Astrocyte of the spinal cord (primary cell): ENCODE measurements around the gene FAM199X.

Experiments
- DNase-seq: peaks from one replicate; pipeline ENCODE4 v3.0.0; 2011; ENCODE audit warnings: low read depth, low spot score
- H3K4me3 ChIP-seq: 2 replicates; pipeline ENCODE4 v1.5.1; 2011; ENCODE audit warnings: low read depth, mild to moderate bottlenecking, low read length, moderate library complexity
- CTCF ChIP-seq: IDR thresholded peaks from 2 replicates; pipeline ENCODE4 v1.5.1; 2012; ENCODE audit warnings: low read depth, mild to moderate bottlenecking, low read length, inconsistent platforms
- in situ Hi-C: cut with HindIII; loops from 2 replicates; pipeline ENCODE4 v1.10.0; 2017; ENCODE audit warnings: low sequenced_read_pairs

Gene FAM199X

GRCh38 chrX:104183685-104184084, 17.4 kb downstream of the FAM199X start:
- no peak overlapping the region for H3K4me3 ChIP-seq
- TF ChIP-seq CTCF: no peak
- in situ Hi-C loops: no loop called here
- DNase-seq: no peak

GRCh38 chrX:104187931-104188330, 21.7 kb downstream of the FAM199X start:
- TF ChIP-seq CTCF: no peak
- no peak for DNase-seq
- no peak overlapping the region for H3K4me3 ChIP-seq
- in situ Hi-C loops: no loop called here

- no peak for DNase-seq
Observed at GRCh38 chrX:104189837-104190236, 23.6 kb downstream of the FAM199X start.

DNA sequence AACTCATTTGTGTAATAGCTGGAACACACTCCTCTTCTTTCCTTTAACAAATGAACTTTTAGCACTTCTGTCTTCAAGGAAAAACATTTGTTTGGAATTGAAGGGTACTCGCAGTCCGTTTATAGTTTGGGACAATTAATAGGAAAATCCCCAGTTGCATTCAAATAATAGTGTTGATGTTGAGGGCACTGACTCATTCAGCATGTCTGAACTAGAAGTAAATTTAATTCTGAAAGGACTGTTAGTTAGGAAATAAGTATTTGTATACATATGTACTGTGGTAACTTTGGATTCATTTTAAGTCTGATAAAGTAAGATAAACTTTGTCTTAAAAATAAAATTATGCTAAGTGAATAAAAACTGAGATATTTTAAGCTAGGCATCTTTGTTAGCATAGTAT, 27.2 kb downstream of the FAM199X start:
- no peak for TF ChIP-seq CTCF
- DNase-seq: no peak
- no peak overlapping the region for H3K4me3 ChIP-seq
- in situ Hi-C loops: no loop called here

More at GRCh38 chrX:104189837-104190236, 23.6 kb downstream of the FAM199X start:
- in situ Hi-C loops: no loop called here
- no peak for TF ChIP-seq CTCF
- H3K4me3 ChIP-seq: no peak overlapping the region

GRCh38 chrX:104195013-104195412, 28.8 kb downstream of the FAM199X start:
- in situ Hi-C loops: no loop called here
- no peak for TF ChIP-seq CTCF
- H3K4me3 ChIP-seq: no peak overlapping the region
- no peak for DNase-seq

- TF ChIP-seq CTCF: peak; percentile 85
- peak; percentile 34 for DNase-seq
- in situ Hi-C loops: no loop called here
- H3K4me3 ChIP-seq: no peak overlapping the region
Observed at GRCh38 chrX:104195489-104196084, 29.3 kb downstream of the FAM199X start.

DNA sequence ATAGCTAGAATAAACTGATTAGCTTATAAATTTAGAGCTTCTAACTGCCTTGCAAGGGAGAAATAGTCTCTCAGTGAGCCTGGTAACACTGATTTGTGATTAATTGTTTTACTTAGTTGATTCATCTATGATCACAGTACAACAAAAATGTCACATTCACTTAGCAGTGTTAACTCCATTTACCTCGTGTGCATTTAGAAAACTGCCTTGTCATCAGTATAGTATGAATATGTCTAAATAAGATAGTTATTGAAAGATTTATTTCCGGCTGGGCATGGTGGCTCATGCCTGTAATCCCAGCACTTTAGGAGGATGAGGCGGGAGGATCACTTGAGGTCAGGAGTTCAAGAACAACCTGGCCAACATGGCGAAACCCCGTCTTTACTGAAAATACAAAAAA, 39.3 kb downstream of the FAM199X start:
- TF ChIP-seq CTCF: no peak
- H3K4me3 ChIP-seq: no peak overlapping the region
- no peak for DNase-seq
- in situ Hi-C loops: no loop called here
